ES-I3 (cell line): ENCODE results near the gene OXSR1.

Source experiments
- H3K36me3 ChIP-seq: 2 replicates; pipeline ENCODE4 v1.6.1; 2013; ENCODE audit warnings: mild to moderate bottlenecking, low read length, control low read depth, moderate library complexity; ENCODE audit not compliant: insufficient read depth
- H3K4me1 ChIP-seq: 2 replicates; pipeline ENCODE4 v1.6.1; 2013; ENCODE audit warnings: mild to moderate bottlenecking, control low read depth, low read length; ENCODE audit not compliant: insufficient read depth
- H3K9ac ChIP-seq: 2 replicates; pipeline ENCODE4 v1.6.1; 2013; ENCODE audit warnings: low read depth, mild to moderate bottlenecking, low read length, moderate library complexity
- H3K9me3 ChIP-seq: 2 replicates; pipeline ENCODE4 v1.6.1; 2013; ENCODE audit warnings: mild to moderate bottlenecking, low read length, moderate library complexity; ENCODE audit not compliant: control insufficient read depth, insufficient read depth

OXSR1 gene

GRCh38 chr3:38203690-38204089 is 38.4 kb downstream of the OXSR1 start:
- H3K9ac ChIP-seq: no peak overlapping the region
- H3K9me3 ChIP-seq: no peaks in the 10 kb centered on the region
- H3K36me3 ChIP-seq: no peaks in the 10 kb centered on the region
- H3K4me1 ChIP-seq: no peaks in the 10 kb centered on the region

GRCh38 chr3:38204599-38205471 is 39.5 kb downstream of the OXSR1 start:
- Histone ChIP-seq H3K36me3 (no peaks in the 10 kb centered on the region), H3K4me1 (no peaks in the 10 kb centered on the region), H3K9me3 (no peaks in the 10 kb centered on the region), H3K9ac (no peak overlapping the region)

GRCh38 chr3:38205472-38205805 is 40.1 kb downstream of the OXSR1 start:
- Histone ChIP-seq H3K9ac (no peak overlapping the region), H3K9me3 (no peaks in the 10 kb centered on the region), H3K36me3 (no peaks in the 10 kb centered on the region), H3K4me1 (no peaks in the 10 kb centered on the region)

GRCh38 chr3:38207254-38208003 is 42.1 kb downstream of the OXSR1 start:
- no peaks in the 10 kb centered on the region for H3K9me3 ChIP-seq
- H3K36me3 ChIP-seq: no peaks in the 10 kb centered on the region
- H3K9ac ChIP-seq: no peak overlapping the region
- H3K4me1 ChIP-seq: no peaks in the 10 kb centered on the region

GRCh38 chr3:38210141-38210757 is 44.9 kb downstream of the OXSR1 start:
- no peak overlapping the region for H3K9ac ChIP-seq
- no peaks in the 10 kb centered on the region for H3K9me3 ChIP-seq
- no peaks in the 10 kb centered on the region for H3K36me3 ChIP-seq
- H3K4me1 ChIP-seq: no peaks in the 10 kb centered on the region

GRCh38 chr3:38212141-38212540 is 46.8 kb downstream of the OXSR1 start:
- H3K9ac ChIP-seq: no peak overlapping the region
- no peaks in the 10 kb centered on the region for H3K4me1 ChIP-seq
- H3K9me3 ChIP-seq: no peaks in the 10 kb centered on the region
- H3K36me3 ChIP-seq: no peaks in the 10 kb centered on the region

- no peaks in the 10 kb centered on the region for H3K36me3 ChIP-seq
- no peaks in the 10 kb centered on the region for H3K9me3 ChIP-seq
- no peak overlapping the region for H3K9ac ChIP-seq
- no peaks in the 10 kb centered on the region for H3K4me1 ChIP-seq
Measured at GRCh38 chr3:38214560-38214959, 49.2 kb downstream of the OXSR1 start.

- Histone ChIP-seq H3K36me3 (0 out of 2 replicates have a peak, but pooled peaks cover 3% of the 10 kb centered on the region), H3K4me1 (no peaks in the 10 kb centered on the region), H3K9ac (no peak overlapping the region), H3K9me3 (no peaks in the 10 kb centered on the region)
Measured at GRCh38 chr3:38219609-38220197, 54.4 kb downstream of the OXSR1 start.

DNA sequence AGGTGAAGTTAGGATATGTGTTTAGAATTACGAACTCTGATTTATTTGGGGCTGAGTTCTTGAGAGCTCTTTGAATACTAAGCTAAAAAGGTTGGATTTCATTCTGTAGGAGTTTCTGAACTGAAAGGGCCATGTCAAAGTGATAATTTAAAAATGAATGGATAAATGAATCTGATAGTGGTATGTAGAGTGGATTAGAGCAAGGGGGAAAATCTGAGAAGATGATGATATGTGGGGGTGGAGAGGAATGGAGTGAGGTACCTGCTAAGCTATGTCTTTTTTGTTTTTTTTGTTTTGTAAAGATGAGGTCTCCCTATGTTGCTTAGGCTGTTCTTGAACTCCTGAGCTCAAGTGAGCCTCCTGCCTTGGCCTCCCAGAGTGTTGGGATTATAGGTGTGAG is 55.7 kb downstream of the OXSR1 start:
- 0 out of 2 replicates have a peak, but pooled peaks cover 3% of the 10 kb centered on the region for H3K36me3 ChIP-seq
- H3K9ac ChIP-seq: no peak overlapping the region
- no peaks in the 10 kb centered on the region for H3K4me1 ChIP-seq
- H3K9me3 ChIP-seq: no peaks in the 10 kb centered on the region

GRCh38 chr3:38222032-38222634 is 56.8 kb downstream of the OXSR1 start:
- no peak overlapping the region for H3K9ac ChIP-seq
- H3K9me3 ChIP-seq: no peaks in the 10 kb centered on the region
- peaks cover 6% of the 10 kb centered on the region; the same call in 1 of the 2 replicates for H3K36me3 ChIP-seq
- no peaks in the 10 kb centered on the region for H3K4me1 ChIP-seq

DNA sequence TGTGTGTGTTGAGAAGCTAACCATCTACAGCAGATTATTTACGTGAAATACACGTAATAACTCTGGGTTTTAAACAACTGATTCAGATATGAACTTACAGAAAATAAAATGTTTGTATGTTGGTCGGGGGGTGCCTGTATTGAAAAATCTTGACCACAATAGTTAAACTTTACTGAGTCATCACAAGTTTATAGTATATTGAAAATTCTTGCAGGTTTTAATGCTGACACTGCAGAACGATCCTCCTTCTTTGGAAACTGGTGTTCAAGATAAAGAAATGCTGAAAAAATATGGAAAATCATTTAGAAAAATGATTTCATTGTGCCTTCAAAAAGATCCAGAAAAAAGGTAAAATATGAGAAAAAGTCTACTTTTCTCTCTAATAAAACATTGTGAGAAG is 59.0 kb downstream of the OXSR1 start:
- Histone ChIP-seq H3K9me3 (no peaks in the 10 kb centered on the region), H3K9ac (no peak overlapping the region), H3K36me3 (peaks cover 10% of the 10 kb centered on the region; the same call in 1 of the 2 replicates), H3K4me1 (no peaks in the 10 kb centered on the region)

GRCh38 chr3:38226273-38226672 is 60.9 kb downstream of the OXSR1 start:
- peaks cover 10% of the 10 kb centered on the region; the same call in 1 of the 2 replicates for H3K36me3 ChIP-seq
- H3K9me3 ChIP-seq: no peaks in the 10 kb centered on the region
- no peak overlapping the region for H3K9ac ChIP-seq
- H3K4me1 ChIP-seq: no peaks in the 10 kb centered on the region

DNA sequence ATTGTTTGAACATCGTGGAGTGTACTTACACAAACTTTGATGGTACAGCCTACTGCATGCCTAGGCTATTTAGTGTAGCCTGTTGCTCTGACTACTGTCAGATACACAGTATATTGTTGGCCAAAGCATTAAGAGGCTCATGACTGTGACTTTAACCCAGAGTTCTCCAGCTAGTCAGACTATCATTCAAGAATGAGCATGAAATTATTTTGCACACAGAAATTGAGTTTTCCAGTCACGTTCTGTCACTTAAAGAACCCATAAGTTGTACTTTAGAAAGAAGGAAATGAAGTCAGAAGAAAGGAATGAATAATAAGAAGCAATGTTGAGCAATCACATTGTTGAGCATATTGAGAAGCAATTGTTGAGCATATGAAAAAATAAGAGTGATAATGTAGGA is 62.7 kb downstream of the OXSR1 start:
- Histone ChIP-seq H3K4me1 (no peaks in the 10 kb centered on the region), H3K36me3 (peaks cover 10% of the 10 kb centered on the region; the same call in 1 of the 2 replicates), H3K9me3 (no peaks in the 10 kb centered on the region), H3K9ac (no peak overlapping the region)

DNA sequence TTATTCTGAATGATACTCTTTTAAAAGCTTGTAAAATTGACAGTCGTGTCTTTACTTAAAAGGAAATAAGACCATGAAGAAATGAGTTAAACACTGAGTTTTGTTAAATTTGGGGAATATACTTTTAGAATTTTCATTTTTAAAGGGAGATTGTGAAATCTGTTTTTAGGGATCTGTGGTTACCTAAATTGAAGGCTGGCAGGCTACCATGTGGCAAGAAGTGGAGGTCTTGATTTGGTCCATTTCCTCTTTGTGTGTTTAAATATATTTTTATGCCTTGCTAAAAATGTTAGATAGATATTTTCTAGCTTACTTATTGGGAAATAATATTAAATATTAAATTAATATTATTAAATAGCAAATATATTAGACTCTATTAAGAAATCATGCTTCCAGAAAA is 63.7 kb downstream of the OXSR1 start:
- H3K36me3 ChIP-seq: peaks cover 9% of the 10 kb centered on the region; the same call in 1 of the 2 replicates

More for the DNA sequence above, 63.7 kb downstream of the OXSR1 start:
- Histone ChIP-seq H3K9me3 (no peaks in the 10 kb centered on the region), H3K4me1 (no peaks in the 10 kb centered on the region), H3K9ac (no peak overlapping the region)
